Activated naive CD8-positive, alpha-beta T cell (primary cell): ENCODE data around the gene NR1D2.
"Not testable (repeated sequence)": the region's sequence is repeated elsewhere in the genome, so short reads cannot be mapped to it uniquely, and the experiment has no call there.

Experiments
- H3K27ac Mint-ChIP-seq: one replicate; pipeline ENCODE4 v1.8.0; 2021; ENCODE audit warnings: mixed read lengths
- H3K27me3 Mint-ChIP-seq: one replicate; pipeline ENCODE4 v1.8.0; 2021; ENCODE audit warnings: mixed read lengths
- H3K36me3 Mint-ChIP-seq: one replicate; pipeline ENCODE4 v1.8.0; 2021; ENCODE audit warnings: mixed read lengths
- H3K4me1 Mint-ChIP-seq: one replicate; pipeline ENCODE4 v1.8.0; 2021; ENCODE audit warnings: low read depth, mixed read lengths
- H3K4me3 Mint-ChIP-seq: one replicate; pipeline ENCODE4 v1.8.0; 2021; ENCODE audit warnings: mild to moderate bottlenecking, mixed read lengths
- H3K9me3 Mint-ChIP-seq: one replicate; pipeline ENCODE4 v1.8.0; 2021; ENCODE audit warnings: low read depth, mixed read lengths

NR1D2 gene

DNA sequence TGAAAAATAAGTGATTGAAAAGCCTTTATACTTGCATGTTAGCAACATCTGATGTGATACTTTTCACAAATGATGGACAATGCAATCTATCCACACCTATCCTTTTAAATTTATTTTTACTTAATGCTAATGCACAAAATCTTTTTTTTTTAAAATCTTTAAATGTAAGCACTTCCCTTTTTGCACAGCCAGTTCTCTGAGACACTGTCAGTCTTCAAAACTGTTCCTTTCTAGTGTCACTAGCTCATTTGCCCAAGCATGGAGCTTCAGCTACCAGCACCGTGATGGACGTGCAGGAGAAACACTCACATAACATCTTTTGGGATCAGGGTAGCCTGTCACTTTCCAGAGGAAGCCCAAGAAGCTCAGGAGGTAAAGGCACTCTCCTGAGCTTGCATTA, 50.1 kb downstream of the NR1D2 start:
- Mint-ChIP-seq H3K27me3 (peaks cover 4% of the 10 kb centered on the region), H3K27ac (no peak overlapping the region)

DNA sequence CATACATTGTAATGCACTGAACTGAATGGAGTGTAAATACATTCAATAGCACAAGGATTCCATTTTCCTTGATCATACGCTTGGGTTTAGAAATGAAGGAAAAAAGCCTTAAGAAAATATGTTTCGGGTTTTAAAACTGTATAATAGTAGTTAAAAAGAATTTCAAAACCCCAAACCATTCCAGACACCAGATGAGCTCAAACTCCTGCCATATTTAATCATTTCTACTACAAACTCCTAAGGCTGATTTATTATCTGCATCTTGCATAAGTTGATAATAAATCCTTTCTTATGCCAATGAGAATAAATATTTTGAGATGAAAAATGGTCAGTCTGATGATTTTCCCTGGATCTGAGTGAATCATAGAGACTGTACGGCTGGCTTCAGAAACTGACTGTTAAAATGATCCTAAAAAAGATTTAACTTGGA, 51.0 kb downstream of the NR1D2 start:
- Mint-ChIP-seq H3K27ac (no peak overlapping the region), H3K9me3 (no peaks in the 10 kb centered on the region), H3K27me3 (peaks cover 4% of the 10 kb centered on the region), H3K4me3 (no peak overlapping the region), H3K36me3 (peaks cover 2% of the 10 kb centered on the region), H3K4me1 (peaks cover 16% of the 10 kb centered on the region)

More for the DNA sequence above, 50.1 kb downstream of the NR1D2 start:
- H3K4me1 Mint-ChIP-seq = peaks cover 16% of the 10 kb centered on the region
- no peak overlapping the region for H3K4me3 Mint-ChIP-seq
- peaks cover 2% of the 10 kb centered on the region for H3K36me3 Mint-ChIP-seq
- no peaks in the 10 kb centered on the region for H3K9me3 Mint-ChIP-seq

- Mint-ChIP-seq H3K9me3 (no peaks in the 10 kb centered on the region), H3K4me1 (peaks cover 2% of the 10 kb centered on the region), H3K36me3 (peaks cover 4% of the 10 kb centered on the region), H3K27me3 (peaks cover 4% of the 10 kb centered on the region), H3K27ac (no peak overlapping the region), H3K4me3 (no peak overlapping the region)
These were observed 54.0 kb downstream of the NR1D2 start for GRCh38 chr3:23999012-23999641.

DNA sequence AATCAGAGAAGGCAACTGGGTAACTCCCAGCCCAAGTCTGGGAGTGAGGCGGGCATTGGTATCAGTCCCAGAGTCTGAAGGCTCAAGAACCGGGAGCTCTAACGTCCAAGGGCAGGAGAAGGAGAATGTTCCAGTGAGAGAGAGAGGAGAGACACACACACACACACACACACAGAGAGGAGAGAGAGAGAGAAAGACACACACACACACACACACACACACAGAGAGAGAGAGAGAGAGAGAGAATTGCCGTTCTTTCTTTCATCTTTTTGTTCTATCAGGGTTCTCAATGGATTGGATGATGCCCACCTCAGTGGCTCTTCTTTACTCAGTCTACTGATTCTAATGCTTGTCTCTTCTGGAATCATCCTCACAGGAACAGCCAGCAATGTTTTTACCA, 57.0 kb downstream of the NR1D2 start:
- Mint-ChIP-seq H3K36me3 (peaks cover 4% of the 10 kb centered on the region), H3K27me3 (peaks cover 4% of the 10 kb centered on the region), H3K4me3 (no peak overlapping the region), H3K4me1 (peaks cover 5% of the 10 kb centered on the region), H3K9me3 (no peaks in the 10 kb centered on the region), H3K27ac (no peak overlapping the region)

DNA sequence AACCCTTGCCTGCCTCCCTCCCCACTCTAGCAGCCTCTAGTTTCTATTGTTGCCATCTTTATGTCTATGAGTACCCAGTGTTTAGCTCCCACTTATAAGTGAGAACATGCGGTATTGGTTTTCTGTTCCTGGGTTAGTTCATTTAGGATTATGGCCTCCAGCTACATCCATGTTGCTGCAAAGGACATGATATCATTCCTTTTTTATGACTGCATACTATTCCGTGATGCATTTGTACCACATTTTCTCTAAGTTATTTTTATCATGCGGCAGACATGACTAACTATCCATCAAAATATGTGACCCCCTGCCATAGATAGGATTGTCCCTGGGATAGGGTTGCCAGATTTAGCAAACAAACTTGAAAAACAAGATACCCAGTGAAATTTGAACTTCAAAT, 58.4 kb downstream of the NR1D2 start:
- H3K4me3 Mint-ChIP-seq = no peak overlapping the region
- H3K4me1 Mint-ChIP-seq = peaks cover 5% of the 10 kb centered on the region
- H3K27ac Mint-ChIP-seq = no peak overlapping the region
- H3K9me3 Mint-ChIP-seq = no peaks in the 10 kb centered on the region
- peaks cover 4% of the 10 kb centered on the region for H3K27me3 Mint-ChIP-seq
- peaks cover 4% of the 10 kb centered on the region for H3K36me3 Mint-ChIP-seq

DNA sequence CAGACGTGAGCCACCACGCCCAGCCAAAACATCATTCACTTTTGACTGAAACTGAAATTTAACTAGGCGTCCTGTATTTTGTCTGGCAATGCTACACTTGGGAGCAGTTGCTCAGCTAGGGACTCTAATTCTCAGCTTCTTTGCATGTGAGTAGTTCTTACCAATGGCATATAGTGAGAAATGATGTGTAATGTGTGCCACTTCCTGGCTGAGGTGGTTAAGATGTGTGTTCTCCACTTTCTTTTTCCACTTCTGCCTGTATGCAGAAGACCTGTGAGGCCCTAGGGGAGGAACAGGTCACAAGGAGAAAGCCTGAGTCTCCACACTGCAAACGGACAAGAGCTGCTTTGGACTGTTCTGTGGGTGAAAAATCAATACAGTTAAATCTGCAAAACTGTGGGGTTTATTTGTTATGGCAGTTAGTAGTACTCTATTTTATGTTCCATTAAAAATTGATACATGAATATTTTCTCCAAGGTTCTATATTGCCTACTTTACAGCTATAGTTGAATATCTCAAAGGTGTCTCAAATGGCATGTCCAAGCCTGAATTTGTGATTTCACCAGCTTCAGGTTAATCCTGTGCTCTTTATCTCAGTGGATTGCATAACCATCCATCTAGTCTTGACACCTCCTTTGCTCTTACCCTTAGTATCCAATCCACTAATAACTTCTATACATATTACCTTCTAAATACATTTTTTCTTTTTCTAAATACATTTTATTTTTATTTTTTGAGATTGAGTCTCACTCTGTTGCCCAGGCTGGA, 59.3 kb downstream of the NR1D2 start:
- Mint-ChIP-seq H3K27me3 (no peaks in the 10 kb centered on the region), H3K9me3 (no peaks in the 10 kb centered on the region), H3K4me1 (peaks cover 2% of the 10 kb centered on the region), H3K4me3 (no peak overlapping the region), H3K36me3 (peaks cover 2% of the 10 kb centered on the region), H3K27ac (no peak overlapping the region)

DNA sequence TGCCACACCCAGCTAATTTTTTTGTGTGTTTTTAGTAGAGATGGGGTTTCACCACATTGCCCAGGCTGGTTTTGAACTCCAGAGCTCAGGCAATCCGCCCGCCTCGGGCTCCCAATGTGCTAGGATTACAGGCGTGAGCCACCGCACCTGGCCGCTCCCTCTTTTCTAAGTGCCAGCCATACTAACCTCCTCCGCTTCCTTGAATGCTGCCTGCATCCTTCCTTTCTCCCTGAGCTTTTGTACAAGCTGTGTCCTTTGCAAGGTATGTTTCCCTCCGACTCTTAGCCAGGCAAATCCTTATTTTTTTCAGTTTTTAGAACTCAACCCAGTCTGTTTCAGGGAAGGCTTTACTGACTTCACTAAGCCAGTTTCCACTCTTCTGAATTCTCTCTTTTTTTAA, 60.6 kb downstream of the NR1D2 start:
- Mint-ChIP-seq H3K9me3 (no peaks in the 10 kb centered on the region), H3K4me3 (no peak overlapping the region), H3K4me1 (peaks cover 2% of the 10 kb centered on the region), H3K27ac (no peak overlapping the region), H3K27me3 (no peaks in the 10 kb centered on the region), H3K36me3 (peaks cover 2% of the 10 kb centered on the region)

GRCh38 chr3:24010834-24011233, 65.7 kb downstream of the NR1D2 start:
- not testable (repeated sequence) for H3K36me3 Mint-ChIP-seq, H3K27me3 Mint-ChIP-seq, H3K4me1 Mint-ChIP-seq, H3K27ac Mint-ChIP-seq, H3K4me3 Mint-ChIP-seq, H3K9me3 Mint-ChIP-seq

- H3K4me3 Mint-ChIP-seq = no peak overlapping the region
- H3K4me1 Mint-ChIP-seq = no peaks in the 10 kb centered on the region
- H3K27ac Mint-ChIP-seq = no peak overlapping the region
- peaks cover 2% of the 10 kb centered on the region for H3K36me3 Mint-ChIP-seq
- no peaks in the 10 kb centered on the region for H3K9me3 Mint-ChIP-seq
- H3K27me3 Mint-ChIP-seq = no peaks in the 10 kb centered on the region
These were observed 67.6 kb downstream of the NR1D2 start for GRCh38 chr3:24012589-24013269.

GRCh38 chr3:24017305-24017704, 72.2 kb downstream of the NR1D2 start:
- Mint-ChIP-seq H3K27me3 (no peaks in the 10 kb centered on the region), H3K4me3 (no peak overlapping the region), H3K4me1 (no peaks in the 10 kb centered on the region), H3K9me3 (no peaks in the 10 kb centered on the region), H3K27ac (no peak overlapping the region), H3K36me3 (no peaks in the 10 kb centered on the region)

- Mint-ChIP-seq H3K27me3 (no peaks in the 10 kb centered on the region), H3K36me3 (no peaks in the 10 kb centered on the region), H3K4me1 (no peaks in the 10 kb centered on the region), H3K9me3 (no peaks in the 10 kb centered on the region), H3K27ac (no peak overlapping the region), H3K4me3 (no peak overlapping the region)
These were observed 73.9 kb downstream of the NR1D2 start for GRCh38 chr3:24018784-24019570.

DNA sequence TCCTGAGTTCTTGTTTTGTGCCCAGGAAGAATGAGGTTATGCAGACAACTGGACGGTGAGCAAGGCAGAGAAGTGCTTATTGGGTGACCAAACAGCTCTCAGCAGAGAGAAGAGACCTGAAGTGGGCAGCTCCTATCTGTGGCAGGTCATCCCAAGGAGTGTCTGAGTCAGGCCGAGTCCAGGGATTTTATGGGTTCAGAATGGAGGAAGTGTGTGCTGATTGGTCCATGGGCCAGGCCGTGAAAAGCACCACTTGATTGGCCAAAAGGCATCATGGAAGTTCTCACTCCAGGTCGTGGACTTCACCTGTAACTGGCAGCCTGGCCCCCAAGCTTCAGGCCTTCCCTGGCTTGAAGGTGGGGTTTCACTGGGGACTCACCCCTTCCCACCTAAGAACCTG, 74.5 kb downstream of the NR1D2 start:
- H3K4me3 Mint-ChIP-seq = no peak overlapping the region
- H3K27ac Mint-ChIP-seq = no peak overlapping the region
- H3K36me3 Mint-ChIP-seq = no peaks in the 10 kb centered on the region
- H3K4me1 Mint-ChIP-seq = no peaks in the 10 kb centered on the region
- no peaks in the 10 kb centered on the region for H3K9me3 Mint-ChIP-seq
- H3K27me3 Mint-ChIP-seq = no peaks in the 10 kb centered on the region

- Mint-ChIP-seq H3K27ac (no peak overlapping the region), H3K27me3 (no peaks in the 10 kb centered on the region), H3K36me3 (no peaks in the 10 kb centered on the region), H3K9me3 (no peaks in the 10 kb centered on the region), H3K4me3 (no peak overlapping the region), H3K4me1 (no peaks in the 10 kb centered on the region)
These were observed 75.1 kb downstream of the NR1D2 start for GRCh38 chr3:24020036-24020691.

GRCh38 chr3:24023197-24023596, 78.1 kb downstream of the NR1D2 start:
- Mint-ChIP-seq H3K9me3 (no peaks in the 10 kb centered on the region), H3K36me3 (no peaks in the 10 kb centered on the region), H3K27me3 (no peaks in the 10 kb centered on the region), H3K27ac (no peak overlapping the region), H3K4me3 (no peak overlapping the region), H3K4me1 (no peaks in the 10 kb centered on the region)
